Activated CD8-positive, alpha-beta memory T cell treated with anti-CD3 and anti-CD28 coated beads, Interleukin-2, amount 10 ng/mL, durations not matched to agents 7 days and 5 days (primary cell): ENCODE measurements around the gene JPH2. TPM values are rescaled to one million over a fixed set of nuclear protein-coding genes. Genes with fewer than 3 reads are reported as not detected.

Experiments used
- ATAC-seq: fragments of 150-1000 bp; cut with Tn5 transposase; one replicate; pipeline ENCODE4 v1.10.0; 2021; ENCODE audit warnings: moderate library complexity
- CTCF ChIA-PET: fragments of 350-600 bp; sonication (Branson Sonifier 250); formaldehyde crosslinking; loops from one replicate; lab custom pipeline; 2021; ENCODE audit warnings: antibody characterized with exemption; lab: Charles Lee
- DNase-seq: peaks from one replicate; pipeline ENCODE4 v3.0.0-alpha.2; 2020
- H3K27ac Mint-ChIP-seq: one replicate; pipeline ENCODE4 v1.8.0; 2021; ENCODE audit warnings: mild to moderate bottlenecking, mixed read lengths
- H3K27me3 Mint-ChIP-seq: one replicate; pipeline ENCODE4 v1.8.0; 2021; ENCODE audit warnings: mixed read lengths
- H3K36me3 Mint-ChIP-seq: one replicate; pipeline ENCODE4 v1.8.0; 2021; ENCODE audit warnings: mild to moderate bottlenecking, mixed read lengths
- H3K4me1 Mint-ChIP-seq: one replicate; pipeline ENCODE4 v1.8.0; 2021; ENCODE audit warnings: mixed read lengths
- H3K4me3 Mint-ChIP-seq: one replicate; pipeline ENCODE4 v1.8.0; 2021; ENCODE audit warnings: mild to moderate bottlenecking, moderate library complexity, mixed read lengths
- H3K9me3 Mint-ChIP-seq: one replicate; pipeline ENCODE4 v1.8.0; 2022; ENCODE audit warnings: low read depth, mixed read lengths
- total RNA-seq, 2 experiments: library from RNA; stranded (reverse); gene quantifications; one replicate each; pipeline ENCODE4 v1.2.3, GENCODE V29; 2021

The JPH2 gene
- total RNA-seq, 2 experiments from 2014 or later: not detected

DNA sequence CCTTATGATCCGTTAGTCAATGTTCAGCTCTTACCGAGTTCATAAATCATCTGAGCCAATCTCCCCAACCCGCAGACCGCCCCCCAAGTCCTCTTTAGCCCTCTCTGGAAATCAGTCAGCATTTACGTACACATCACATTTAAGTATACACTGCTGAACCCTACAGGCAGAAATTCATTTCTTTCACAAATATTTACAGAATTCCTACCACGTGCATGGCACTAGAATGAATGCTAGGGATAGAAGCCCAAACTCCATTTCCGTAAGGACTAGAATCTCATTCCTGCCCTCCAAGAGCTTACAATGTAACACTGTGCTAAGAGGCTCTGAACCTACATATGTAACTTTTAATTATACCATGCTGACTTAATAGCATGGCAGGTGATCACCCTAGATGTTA, 21.8 kb upstream of the JPH2 start:
- ATAC-seq (no peak), DNase-seq (no peak)
- Mint-ChIP-seq H3K27ac (no peak overlapping the region), H3K27me3 (no peaks in the 10 kb centered on the region), H3K9me3 (no peaks in the 10 kb centered on the region), H3K4me3 (peak overlapping the region; percentile 94), H3K4me1 (peaks cover 49% of the 10 kb centered on the region), H3K36me3 (peaks cover 15% of the 10 kb centered on the region)
- CTCF ChIA-PET: interaction anchor here (1.4 to 3.0 kb wide), 3 partner anchors 8 to 19 kb away, joined by 4 to 10 read pairs (median 7); no protein-coding TSS in a partner anchor

DNA sequence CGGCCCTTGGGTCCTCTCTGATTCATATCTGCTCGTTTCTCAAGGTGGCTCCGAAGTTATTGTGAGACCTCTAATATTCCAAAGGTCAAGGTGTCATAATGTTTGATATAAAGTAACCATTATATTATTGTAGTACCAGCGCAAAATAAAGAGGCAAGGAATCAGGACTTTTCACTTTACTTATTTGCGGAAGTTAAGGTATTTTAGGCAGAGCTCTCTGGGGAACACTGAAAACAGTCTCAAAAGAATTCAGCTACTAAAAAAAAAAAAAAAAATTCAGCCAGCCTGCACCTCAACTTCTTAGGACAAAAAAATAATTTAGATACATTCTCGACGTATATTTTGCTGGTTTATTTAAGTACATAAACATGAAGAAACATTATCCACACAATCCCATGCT, 21.2 kb upstream of the JPH2 start:
- H3K4me1 Mint-ChIP-seq: peaks cover 52% of the 10 kb centered on the region
- no peak overlapping the region for H3K27ac Mint-ChIP-seq
- no peaks in the 10 kb centered on the region for H3K9me3 Mint-ChIP-seq
- no peaks in the 10 kb centered on the region for H3K27me3 Mint-ChIP-seq
- no peak for DNase-seq
- CTCF ChIA-PET: interaction anchor here (0.6 to 3.0 kb wide), 4 partner anchors 8 to 18 kb away, joined by 3 to 10 read pairs (median 6); no protein-coding TSS in a partner anchor
- ATAC-seq: no peak
- peaks cover 18% of the 10 kb centered on the region for H3K36me3 Mint-ChIP-seq
- H3K4me3 Mint-ChIP-seq: peak overlapping the region; percentile 94

DNA sequence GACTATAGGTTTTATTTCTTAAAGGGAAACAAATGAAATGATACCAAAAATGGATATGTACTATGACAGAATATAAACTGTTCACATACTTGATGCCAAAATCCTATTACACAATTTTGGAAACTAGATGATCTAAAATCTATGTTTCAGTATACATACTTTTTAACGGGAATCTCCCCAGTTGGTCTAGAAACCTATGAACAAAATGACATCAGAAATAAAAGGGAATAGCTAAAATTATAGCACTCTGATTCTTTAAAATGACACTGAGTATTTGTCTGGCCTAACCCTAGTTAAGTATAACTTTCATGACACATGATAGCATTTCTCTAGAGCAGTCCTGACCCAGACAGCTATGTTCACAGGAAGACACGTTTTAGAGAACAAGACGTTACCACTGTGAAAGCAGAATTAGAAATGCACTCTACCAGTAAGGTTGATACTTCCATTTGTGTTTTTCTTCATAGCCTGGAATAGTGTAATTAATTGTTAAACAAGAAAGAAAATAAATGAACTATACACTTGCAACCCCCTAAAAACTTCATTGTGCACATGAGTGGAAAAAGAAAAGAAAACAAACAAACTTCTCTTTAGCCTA, 20.2 kb upstream of the JPH2 start:
- Mint-ChIP-seq H3K36me3 (peaks cover 24% of the 10 kb centered on the region), H3K4me3 (no peak overlapping the region), H3K27me3 (no peaks in the 10 kb centered on the region), H3K27ac (peak overlapping the region; percentile 28), H3K4me1 (peaks cover 60% of the 10 kb centered on the region), H3K9me3 (no peaks in the 10 kb centered on the region)
- DNase-seq (no peak), ATAC-seq (no peak)
- CTCF ChIA-PET: interaction anchor here (0.9 to 3.0 kb wide), 3 partner anchors 11 to 177 kb away, joined by 3 to 10 read pairs (median 4); no protein-coding TSS in a partner anchor

DNA sequence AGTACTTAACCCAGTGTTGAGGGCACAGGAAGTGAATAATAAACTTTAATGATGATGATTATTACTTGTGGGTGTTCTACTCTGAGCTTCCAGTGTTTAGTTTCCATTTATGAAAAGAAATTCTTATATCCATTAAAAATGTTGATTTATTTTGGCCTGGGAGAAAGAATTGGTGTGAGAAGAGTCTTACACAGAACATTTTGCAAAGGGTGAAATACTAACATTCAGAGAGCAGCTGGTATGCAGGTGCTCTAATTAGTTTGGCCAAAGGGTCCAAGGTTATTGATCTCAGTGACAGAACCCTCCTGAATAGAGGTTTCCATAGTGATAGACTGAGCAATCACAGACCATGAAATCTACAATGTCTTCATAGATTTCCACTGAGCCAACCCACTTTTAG, 19.1 kb upstream of the JPH2 start:
- Mint-ChIP-seq H3K9me3 (no peaks in the 10 kb centered on the region), H3K36me3 (peaks cover 32% of the 10 kb centered on the region), H3K27me3 (no peaks in the 10 kb centered on the region), H3K4me3 (no peak overlapping the region), H3K4me1 (peaks cover 52% of the 10 kb centered on the region), H3K27ac (no peak overlapping the region)
- no peak for DNase-seq
- CTCF ChIA-PET: interaction anchor here (0.6 to 1.4 kb wide), 2 partner anchors 178 to 180 kb away, joined by 3 to 4 read pairs; no protein-coding TSS in a partner anchor
- no peak for ATAC-seq

DNA sequence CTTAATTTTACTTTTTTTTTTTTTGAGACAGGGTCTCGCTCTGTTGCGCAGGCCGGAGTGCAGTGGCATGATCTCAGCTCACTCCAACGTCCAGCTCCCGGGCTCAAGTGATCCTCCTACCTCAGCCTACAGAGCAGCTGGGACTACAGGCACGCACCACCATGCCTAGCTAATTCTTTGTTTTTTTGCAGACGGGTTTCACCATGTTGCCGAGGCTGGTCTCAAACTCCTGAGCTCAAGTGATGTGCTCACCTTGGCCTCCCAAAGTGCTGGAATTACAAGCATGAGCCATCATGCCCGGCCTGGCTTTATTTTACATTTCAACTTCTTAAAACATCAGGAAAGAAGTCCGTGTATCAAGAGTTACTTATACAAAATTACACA, 17.8 kb upstream of the JPH2 start:
- ATAC-seq (no peak), DNase-seq (no peak)
- CTCF ChIA-PET: no interaction called here
- no peak overlapping the region for H3K27ac Mint-ChIP-seq
- no peaks in the 10 kb centered on the region for H3K9me3 Mint-ChIP-seq
- H3K27me3 Mint-ChIP-seq: no peaks in the 10 kb centered on the region
- no peak overlapping the region for H3K4me3 Mint-ChIP-seq
- H3K36me3 Mint-ChIP-seq: peaks cover 42% of the 10 kb centered on the region
- peaks cover 56% of the 10 kb centered on the region for H3K4me1 Mint-ChIP-seq

DNA sequence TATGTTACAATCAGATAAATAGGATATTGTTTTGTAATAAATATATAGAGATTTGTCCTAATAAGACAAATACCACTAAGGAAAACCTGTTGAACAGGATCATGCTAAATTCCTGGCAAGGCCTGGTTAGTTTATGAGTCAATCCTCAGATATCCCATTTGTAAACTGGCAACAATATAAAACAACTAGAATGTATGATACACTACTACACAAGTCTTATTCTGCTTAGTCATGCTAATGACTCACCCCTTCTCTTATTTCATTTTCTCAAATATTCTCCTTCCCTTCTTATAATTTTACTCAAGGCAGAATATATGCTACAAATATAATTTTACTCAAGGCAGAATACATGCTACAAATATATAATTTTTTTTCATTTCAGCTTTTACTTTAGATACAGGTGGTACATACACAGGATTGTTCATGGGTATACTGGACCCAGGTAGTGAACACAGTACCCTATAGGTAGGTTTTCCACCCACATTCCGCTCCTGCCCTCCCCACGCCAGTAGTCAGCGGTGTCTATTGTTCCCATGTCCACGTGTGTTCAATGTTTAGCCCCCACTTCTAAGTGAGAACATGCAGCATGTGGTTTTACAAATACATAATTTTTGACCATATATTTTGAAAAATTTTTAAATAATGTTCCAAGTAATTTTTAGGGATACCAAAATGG, 17.3 kb upstream of the JPH2 start:
- no peak for ATAC-seq

DNA sequence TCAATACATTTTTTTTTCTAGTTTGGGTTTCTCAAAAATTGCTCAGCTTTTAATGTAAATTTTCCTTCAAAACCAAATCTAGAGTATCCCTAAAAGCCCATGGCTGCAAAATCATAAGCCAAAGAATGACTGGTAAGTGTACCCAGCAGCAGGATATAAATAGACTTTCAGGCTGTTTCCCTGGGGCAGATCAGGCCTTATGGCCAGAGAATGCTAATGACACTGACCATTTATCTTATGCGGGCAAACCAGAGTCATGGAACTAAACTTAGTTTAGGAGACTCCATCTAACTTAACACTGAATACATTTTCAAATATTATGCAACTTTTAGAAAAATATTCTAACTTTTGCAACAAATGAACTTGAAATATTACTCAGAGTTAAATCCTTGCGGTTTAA, 16.2 kb upstream of the JPH2 start:
- peaks cover 53% of the 10 kb centered on the region for H3K4me1 Mint-ChIP-seq
- CTCF ChIA-PET: interaction anchor here (1.0 kb wide), 1 partner anchor 87 kb away, joined by 3 read pairs; no protein-coding TSS in a partner anchor
- no peak overlapping the region for H3K27ac Mint-ChIP-seq
- peaks cover 53% of the 10 kb centered on the region for H3K36me3 Mint-ChIP-seq
- H3K27me3 Mint-ChIP-seq: no peaks in the 10 kb centered on the region
- no peak overlapping the region for H3K4me3 Mint-ChIP-seq
- no peak for ATAC-seq
- DNase-seq: no peak
- no peaks in the 10 kb centered on the region for H3K9me3 Mint-ChIP-seq

More for the DNA sequence above, 17.3 kb upstream of the JPH2 start:
- Mint-ChIP-seq H3K27ac (no peak overlapping the region), H3K36me3 (peaks cover 47% of the 10 kb centered on the region), H3K4me3 (no peak overlapping the region), H3K4me1 (peaks cover 56% of the 10 kb centered on the region), H3K27me3 (no peaks in the 10 kb centered on the region), H3K9me3 (no peaks in the 10 kb centered on the region)
- CTCF ChIA-PET: no interaction called here
- DNase-seq: no peak

DNA sequence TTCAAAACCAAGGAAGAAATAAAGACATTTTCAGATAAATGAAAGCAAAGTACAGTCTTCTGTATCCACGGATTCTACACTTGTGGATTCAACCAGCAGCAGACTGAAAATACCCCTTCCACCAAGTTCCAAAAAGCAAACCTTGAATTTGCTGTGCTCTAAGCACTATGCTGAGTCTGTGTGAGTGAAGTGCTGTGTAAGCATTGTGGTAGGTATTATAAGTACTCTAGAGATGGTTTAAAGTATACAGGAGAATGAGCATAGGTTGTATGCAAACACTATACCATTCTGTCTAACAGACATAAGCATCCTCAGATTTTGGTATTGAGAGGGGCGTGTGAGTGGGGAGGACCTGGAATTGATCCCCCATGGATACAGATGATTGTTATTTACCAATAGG, 14.0 kb upstream of the JPH2 start:
- H3K4me3 Mint-ChIP-seq: no peak overlapping the region
- H3K9me3 Mint-ChIP-seq: no peaks in the 10 kb centered on the region
- peaks cover 62% of the 10 kb centered on the region for H3K36me3 Mint-ChIP-seq
- CTCF ChIA-PET: no interaction called here
- H3K27ac Mint-ChIP-seq: no peak overlapping the region
- ATAC-seq (no peak), DNase-seq (no peak)
- peaks cover 51% of the 10 kb centered on the region for H3K4me1 Mint-ChIP-seq
- H3K27me3 Mint-ChIP-seq: no peaks in the 10 kb centered on the region

DNA sequence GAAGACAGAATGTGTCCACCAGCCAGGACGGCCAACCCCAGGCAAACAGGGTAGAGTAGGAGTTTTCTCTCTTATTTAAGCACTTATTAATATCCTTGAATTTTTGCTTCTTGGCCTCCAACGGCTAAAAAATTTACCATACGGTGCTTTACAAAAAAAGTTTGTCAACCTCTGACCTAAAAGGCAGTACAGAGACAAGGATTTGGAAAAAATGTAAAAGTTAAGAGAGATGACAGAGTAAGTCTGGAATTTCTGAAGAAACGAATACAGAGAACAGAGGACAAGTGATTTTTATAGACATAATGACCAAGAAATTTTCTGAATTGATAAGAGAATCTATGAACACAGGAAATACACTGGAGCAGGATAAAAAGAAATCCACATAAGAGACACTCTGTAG, 13.4 kb upstream of the JPH2 start:
- peaks cover 57% of the 10 kb centered on the region for H3K4me1 Mint-ChIP-seq
- no peak overlapping the region for H3K4me3 Mint-ChIP-seq
- peak overlapping the region; percentile 51 for H3K27ac Mint-ChIP-seq
- no peak for DNase-seq
- no peaks in the 10 kb centered on the region for H3K9me3 Mint-ChIP-seq
- CTCF ChIA-PET: interaction anchor here (6.1 kb wide), 1 partner anchor 16 kb away, joined by 36 read pairs; no protein-coding TSS in a partner anchor
- ATAC-seq: no peak
- H3K27me3 Mint-ChIP-seq: no peaks in the 10 kb centered on the region
- peaks cover 61% of the 10 kb centered on the region for H3K36me3 Mint-ChIP-seq

DNA sequence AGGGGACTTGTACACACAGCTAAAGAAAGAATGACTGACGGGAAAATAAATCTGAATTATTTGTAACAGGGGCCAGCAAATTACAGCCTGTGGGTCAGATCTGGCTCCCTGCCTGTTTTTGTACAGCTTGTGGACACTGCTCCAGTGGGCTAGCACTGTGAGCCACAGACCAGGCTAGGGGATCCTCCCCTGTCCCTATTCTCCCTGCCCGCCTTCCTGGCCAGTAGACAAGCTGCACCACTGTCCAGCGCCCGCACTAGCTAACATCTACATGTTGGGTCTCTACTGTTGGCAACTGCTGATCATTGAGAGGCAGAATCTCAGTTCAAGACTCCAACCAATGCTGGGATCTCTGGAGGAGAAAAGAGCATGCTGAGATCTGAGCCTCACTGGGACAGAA, 12.9 kb upstream of the JPH2 start:
- DNase-seq (no peak), ATAC-seq (no peak)
- H3K36me3 Mint-ChIP-seq: peaks cover 59% of the 10 kb centered on the region
- CTCF ChIA-PET: interaction anchor here (0.7 to 6.1 kb wide), 2 partner anchors 8 to 16 kb away, joined by 3 to 36 read pairs; no protein-coding TSS in a partner anchor
- peaks cover 59% of the 10 kb centered on the region for H3K4me1 Mint-ChIP-seq
- peak overlapping the region; percentile 41 for H3K27ac Mint-ChIP-seq
- no peak overlapping the region for H3K4me3 Mint-ChIP-seq
- no peaks in the 10 kb centered on the region for H3K9me3 Mint-ChIP-seq
- H3K27me3 Mint-ChIP-seq: no peaks in the 10 kb centered on the region

DNA sequence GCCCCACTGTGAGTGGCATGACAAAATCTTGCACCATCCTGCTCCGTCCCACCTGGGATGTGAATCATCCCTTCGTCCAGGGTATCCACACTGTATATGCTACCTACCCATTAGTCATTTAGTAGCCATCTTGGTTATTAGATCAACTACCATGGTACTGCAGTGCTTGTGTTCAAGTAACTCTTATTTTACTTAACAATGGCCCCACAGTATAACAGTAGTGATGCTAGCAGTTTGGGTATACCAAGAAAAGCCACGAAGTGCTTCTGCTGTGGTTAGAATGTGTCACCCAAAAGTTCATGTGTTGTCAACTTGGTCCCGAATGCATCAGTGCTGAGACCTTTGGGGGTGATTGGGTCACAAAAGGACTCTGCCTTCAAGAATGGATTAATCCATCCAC, 11.9 kb upstream of the JPH2 start:
- Mint-ChIP-seq H3K27ac (peak overlapping the region; percentile 85), H3K27me3 (no peaks in the 10 kb centered on the region), H3K36me3 (peaks cover 56% of the 10 kb centered on the region), H3K4me1 (peaks cover 54% of the 10 kb centered on the region), H3K4me3 (peak overlapping the region; percentile 4), H3K9me3 (no peaks in the 10 kb centered on the region)
- DNase-seq (peak; percentile 80), ATAC-seq (peak; percentile 93)
- CTCF ChIA-PET: interaction anchor here (1.0 to 6.1 kb wide), 3 partner anchors 9 to 81 kb away, joined by 3 to 41 read pairs (median 36); no protein-coding TSS in a partner anchor

DNA sequence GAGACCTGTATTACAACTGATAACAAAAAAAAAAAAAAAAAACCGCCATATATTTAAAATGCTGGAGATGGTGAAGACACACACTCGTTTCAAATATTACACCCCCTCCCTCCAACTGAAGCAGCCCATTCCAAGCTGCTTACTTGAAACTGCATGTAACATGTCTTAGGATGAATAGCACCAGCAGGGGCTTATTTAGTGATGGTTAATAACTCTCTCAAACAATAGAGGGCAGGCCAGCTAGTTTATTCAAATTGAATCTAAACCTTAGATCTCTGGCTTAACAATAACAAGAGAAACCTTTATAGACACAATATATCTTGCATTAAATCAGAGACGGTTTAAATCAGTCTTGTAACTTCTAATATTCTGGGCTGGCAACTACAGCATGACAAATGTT, 9.3 kb upstream of the JPH2 start:
- H3K9me3 Mint-ChIP-seq: no peaks in the 10 kb centered on the region
- peaks cover 40% of the 10 kb centered on the region for H3K4me1 Mint-ChIP-seq
- peaks cover 40% of the 10 kb centered on the region for H3K36me3 Mint-ChIP-seq
- CTCF ChIA-PET: interaction anchor here (0.7 to 6.1 kb wide), 9 partner anchors 7 to 225 kb away, joined by 3 to 41 read pairs (median 5); partner anchors contain the start of genes FITM2 and OSER1
- no peak for DNase-seq
- H3K27ac Mint-ChIP-seq: no peak overlapping the region
- peaks cover 7% of the 10 kb centered on the region for H3K27me3 Mint-ChIP-seq
- H3K4me3 Mint-ChIP-seq: no peak overlapping the region
- no peak for ATAC-seq

DNA sequence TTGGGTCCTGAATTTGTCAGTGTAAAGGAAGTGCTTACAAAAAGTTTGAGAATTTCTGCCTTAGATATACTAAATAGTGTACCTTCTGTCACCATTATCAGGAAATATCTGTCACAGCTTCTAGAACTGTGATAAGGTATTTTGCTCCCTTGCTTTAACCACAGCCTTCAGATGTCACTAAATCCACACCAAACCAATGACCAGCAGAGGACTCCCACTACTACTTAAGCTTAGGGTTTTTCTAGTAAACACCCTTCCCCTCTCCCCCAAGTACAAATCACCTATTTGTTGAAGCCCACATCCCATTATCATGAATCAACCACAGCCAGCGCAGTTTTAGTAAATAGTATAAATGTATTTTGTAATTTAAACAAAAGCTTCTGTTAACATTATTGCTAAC, 8.6 kb upstream of the JPH2 start:
- no peak overlapping the region for H3K27ac Mint-ChIP-seq
- peaks cover 36% of the 10 kb centered on the region for H3K4me1 Mint-ChIP-seq
- DNase-seq (no peak), ATAC-seq (no peak)
- H3K27me3 Mint-ChIP-seq: peaks cover 9% of the 10 kb centered on the region
- H3K4me3 Mint-ChIP-seq: no peak overlapping the region
- H3K9me3 Mint-ChIP-seq: no peaks in the 10 kb centered on the region
- CTCF ChIA-PET: interaction anchor here (0.7 to 6.1 kb wide), 9 partner anchors 13 to 224 kb away, joined by 3 to 41 read pairs (median 5); partner anchors contain the start of gene FITM2
- peaks cover 35% of the 10 kb centered on the region for H3K36me3 Mint-ChIP-seq
